Dermis microvascular lymphatic vessel endothelial cell (primary cell): Measurements from ENCODE around the gene BCOR. TPM values are rescaled to one million over a fixed set of nuclear protein-coding genes. Genes with fewer than 3 reads are reported as not detected.

Source experiments
- DNase-seq, 2 donors: peaks; one replicate each; pipeline versions ENCODE4 v3.0.0 to v3.0.0-alpha.2; 2010; ENCODE audit warnings: low read depth in 2 of 2
- total RNA-seq: library from RNA; depleted of rRNA; stranded (reverse); fragments of >200 nt; gene quantifications from 2 replicates; pipeline ENCODE4 v1.2.1, GENCODE V29; 2014

Gene BCOR
- total RNA-seq: 13.7 and 14.8 TPM in 2 replicates

DNA sequence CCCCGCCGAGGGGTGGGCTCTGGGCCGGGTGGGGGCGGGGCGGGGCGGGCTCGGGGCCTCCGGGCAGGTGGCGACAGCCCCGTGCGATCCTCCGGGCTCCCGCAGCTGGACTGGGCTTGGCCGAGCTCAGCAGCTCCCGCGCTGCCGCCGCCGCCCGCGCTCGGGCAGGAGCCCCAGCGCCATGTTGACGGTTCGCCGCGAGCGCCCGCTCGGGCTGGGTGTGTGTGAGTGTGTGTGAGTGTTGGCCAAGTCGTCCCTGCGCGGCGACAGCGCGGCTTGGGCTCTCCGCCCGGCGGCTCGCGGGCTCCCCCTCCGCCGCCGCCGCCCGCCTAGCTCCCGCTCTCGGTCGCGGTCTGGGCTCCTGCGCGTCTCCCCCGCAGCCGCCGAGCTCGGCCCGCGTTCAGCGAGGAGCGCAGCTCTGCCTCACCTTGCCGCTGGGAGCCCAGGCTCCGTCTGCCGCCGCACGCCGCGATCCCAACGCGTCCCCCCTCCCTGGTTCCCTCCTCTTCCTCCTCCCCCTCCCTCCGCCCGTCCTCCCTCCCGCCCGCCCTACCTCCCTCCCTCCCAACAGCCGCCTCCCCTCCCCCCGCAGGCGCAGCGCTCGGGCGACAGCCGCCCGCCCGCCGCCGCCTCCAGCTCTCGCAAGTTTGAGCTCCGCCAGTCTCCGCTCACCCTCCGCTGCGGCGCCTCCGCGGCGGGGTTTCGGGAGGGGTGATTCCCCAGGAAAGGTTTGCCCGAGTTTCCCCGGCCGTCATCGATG lies at the start of gene BCOR:
Gene BCOR (minus strand): TSS at position 455 of the 760 bp plus-strand sequence. CDS start 20,029 bp downstream, outside the sequence.
- DNase-seq: peak in 1 of 2 donors; percentile 69

DNA sequence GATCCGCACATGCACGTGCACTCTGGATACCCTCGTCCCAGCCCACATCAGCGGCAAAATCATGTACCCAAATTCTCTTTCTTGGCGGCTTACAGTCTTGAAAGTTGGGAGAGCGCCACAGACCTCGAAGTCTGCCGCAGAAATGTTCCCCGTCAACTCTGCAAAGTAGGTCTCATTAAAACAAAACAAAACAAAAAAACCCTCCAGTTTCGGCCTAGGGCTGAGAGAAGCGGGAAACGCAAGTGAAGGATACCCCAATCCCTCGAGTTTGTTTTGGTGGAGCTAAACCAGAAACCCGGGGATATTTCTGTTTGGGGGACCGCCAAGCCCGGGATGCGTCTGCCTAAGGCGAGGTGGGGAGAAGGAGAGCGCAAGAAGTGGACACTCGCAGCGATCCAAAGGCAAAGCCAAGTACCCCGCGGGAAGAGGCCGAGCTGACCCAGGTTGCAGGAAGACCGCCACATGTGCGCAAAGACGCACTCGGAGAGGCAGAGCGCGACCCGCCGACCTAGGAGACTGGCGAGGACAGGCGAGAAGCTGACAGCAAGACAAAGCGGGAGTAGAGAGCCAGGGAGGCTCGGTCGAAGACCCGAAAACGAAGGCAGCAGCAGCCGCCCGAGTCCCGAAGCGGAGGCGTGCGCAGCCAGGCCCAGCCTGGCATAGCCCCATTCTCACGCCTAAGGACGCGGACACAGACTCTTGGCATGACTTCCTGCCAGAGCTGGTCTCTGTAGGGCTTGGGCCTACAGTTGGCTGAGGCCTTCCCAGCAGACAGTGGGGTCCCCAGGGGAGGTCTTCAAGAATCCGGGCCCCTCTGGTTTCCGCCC lies 49.6 kb upstream of the BCOR start:
- no peak for DNase-seq

DNA sequence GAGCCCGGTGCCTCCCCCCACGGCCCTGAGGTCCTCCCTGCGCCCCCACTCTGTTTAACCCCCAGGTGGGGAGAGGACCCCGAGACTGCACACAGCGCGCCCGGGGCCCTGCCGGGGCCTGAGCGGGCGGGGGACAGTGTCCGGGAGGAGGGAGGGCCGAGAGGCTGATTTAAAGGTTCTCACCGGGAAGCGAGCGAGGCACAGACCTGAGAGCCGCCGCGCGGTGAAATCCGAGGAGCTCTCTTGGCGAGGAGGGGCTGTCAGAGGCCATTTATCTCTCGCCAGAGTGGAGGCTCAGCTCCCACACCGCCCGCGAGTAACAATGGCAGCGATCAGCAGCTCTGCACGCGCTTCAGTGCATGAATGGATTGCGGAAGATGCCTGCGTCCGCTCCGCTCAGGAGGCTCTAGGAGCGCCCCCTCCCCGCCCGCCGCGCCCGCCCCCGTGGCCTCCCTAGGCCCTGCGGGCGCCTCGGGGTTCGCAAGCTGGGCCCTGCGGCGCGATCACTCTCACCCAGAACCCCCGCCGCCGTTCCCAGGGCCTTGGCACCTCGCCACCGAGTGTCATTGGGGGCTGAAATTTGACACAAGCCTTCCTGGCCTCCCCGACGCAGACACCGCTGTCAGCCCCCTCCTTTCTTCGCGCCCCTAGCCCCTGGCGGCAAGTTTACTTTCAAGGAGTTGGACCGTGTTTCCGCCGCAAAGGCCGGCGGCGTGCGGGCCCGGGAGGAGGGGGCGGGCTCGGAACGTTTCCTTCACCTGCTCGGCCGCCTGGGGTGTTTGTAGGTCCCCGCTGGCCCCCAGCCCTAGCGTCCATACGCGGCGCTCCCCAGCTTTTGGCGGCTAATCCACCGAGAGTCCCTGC lies 48.7 kb upstream of the BCOR start:
- DNase-seq: peak in 1 of 2 donors; percentile 49

GRCh38 chrX:40145923-40146261 lies 48.1 kb upstream of the BCOR start:
- DNase-seq: no peak

DNA sequence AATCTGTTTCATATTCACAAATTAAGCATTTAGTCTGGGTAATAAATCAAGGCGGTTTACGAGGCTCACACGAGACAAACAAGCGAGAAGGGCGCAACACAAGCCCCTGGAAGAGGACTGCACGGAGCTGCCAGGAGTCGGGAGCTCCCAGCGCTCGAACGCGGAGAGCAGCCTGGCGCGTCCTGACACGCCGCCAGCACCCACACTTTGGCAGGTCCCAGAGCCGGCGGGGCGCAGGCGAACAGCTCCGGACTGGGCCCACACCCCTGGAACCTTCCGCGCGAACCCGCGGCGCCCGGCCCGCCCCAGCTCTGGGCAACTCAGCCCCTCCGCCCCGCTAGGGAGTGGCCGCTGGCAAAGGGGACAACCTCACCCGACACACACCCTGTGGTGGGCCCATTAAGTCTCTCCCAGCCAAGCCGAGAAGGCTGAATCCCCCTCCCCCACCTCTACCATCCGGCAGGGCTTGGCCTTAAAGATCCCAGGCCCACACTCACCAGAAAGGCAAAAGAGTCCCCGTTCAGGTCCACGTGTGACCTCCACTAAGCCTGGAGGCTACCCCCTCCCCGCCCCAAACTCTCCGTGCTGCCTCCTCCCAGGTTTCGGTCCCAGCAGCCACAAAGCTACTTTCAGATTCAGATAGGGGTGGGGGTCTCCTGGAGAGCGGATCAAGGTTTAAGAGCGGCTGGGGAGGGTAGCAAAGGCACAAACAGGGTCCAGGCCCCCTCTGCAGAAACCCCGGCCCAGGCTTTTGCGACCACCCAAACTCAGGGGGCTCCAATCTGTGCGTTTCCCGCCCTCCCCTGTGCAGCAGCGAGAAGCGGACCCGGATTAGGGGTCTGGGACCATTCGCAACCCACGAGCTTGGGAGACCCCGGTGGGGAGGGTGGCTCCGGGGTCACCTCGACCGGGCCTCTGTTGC lies 47.5 kb upstream of the BCOR start:
- DNase-seq: no peak

DNA sequence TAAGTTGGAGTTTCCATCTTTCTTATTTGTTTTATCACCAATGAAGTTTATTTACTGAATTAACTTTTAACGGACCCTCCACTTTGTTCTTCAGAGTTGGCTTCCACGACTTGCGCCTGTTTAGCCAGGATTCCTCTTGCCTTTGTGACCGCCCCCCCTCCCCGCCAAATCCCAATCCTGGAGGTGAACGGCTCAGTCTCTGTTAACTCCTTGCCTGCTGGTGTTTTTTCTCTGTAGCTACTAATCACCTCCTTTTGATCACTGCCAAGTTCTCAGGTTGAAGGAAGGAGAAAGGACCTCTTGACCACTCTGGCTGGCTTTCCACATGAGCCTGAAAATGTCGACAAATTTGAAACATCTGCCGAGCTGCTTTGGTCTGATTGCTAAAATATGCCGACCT lies 46.8 kb upstream of the BCOR start:
- no peak for DNase-seq

DNA sequence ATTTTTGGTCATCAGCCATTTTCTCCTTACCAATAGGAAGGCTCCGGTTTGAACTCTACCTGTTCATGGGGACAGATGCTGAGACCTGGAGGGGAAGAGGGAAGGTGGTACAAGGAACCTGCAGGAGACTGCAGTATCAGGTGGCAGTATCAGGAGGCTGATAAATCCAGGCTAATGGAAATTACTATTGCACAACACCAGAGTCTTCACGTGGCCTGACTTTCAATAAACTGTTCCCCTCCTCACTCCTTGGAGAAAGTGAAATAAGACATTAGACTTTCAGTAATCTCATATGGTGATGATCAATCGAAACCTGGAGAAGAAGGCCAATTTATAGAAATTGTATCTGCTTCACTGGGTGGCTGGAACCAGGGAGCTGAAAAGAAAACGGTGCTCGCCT lies 46.2 kb upstream of the BCOR start:
- no peak for DNase-seq

DNA sequence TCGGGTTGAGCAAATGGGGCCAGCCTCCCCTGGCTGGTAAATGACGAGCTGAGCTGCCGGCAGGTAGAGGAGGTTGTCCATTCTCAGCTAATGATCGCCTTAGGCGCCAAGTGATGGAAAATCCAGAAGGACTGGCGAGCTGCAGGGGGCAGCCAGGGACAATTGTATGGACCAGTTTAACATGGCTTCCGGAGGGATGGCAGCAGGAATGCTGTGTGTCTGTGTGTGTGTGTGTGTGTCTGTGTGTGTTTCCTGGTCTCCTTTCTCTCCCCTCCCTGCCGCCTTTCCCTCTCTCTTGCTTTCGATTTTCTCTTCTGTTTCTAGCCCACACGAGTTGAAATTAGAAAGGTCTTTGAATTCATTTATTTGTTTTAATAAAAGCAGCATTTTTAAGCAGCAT lies 45.2 kb upstream of the BCOR start:
- peak; percentile 52 to 57 for DNase-seq

- no peak for DNase-seq
Measured at GRCh38 chrX:40142417-40142816, 44.7 kb upstream of the BCOR start.

- DNase-seq: peak in 1 of 2 donors; percentile 33
Measured at GRCh38 chrX:40140706-40141499, 43.1 kb upstream of the BCOR start.

- peak; percentile 40 to 69 for DNase-seq
Measured at GRCh38 chrX:40132751-40133150, 35.0 kb upstream of the BCOR start.

DNA sequence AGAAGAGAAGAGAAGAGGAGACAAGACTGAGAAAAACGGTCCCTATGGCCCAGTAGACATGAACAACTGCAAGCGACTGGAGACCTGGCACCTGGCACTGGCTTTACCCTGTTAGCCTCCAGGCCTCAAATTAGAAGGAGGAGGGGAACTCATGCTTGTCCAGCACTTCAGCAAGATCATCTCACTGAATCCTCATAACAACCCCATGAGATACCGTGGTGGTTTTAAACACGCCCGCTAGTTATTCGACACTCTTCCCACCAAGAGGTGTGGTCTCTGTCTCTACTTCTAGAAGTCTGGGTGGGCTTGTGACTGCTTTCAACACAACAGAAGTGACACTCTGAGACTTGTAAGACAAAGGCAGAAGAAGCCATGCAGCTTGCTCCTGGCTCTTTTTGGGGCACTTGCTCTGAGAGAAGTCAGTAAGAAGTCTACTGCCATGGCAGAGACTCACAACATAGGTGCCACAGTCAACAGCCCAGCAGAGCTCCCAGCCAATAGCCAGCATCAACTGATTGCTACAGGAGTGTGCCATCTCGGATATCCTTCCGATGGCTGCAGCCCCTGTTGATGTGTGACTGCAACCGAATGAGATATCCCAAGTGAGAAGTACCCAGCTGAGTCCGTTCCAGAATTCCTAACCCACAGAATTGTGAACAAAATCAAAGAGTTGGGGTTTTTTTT lies 34.0 kb upstream of the BCOR start:
- no peak for DNase-seq

DNA sequence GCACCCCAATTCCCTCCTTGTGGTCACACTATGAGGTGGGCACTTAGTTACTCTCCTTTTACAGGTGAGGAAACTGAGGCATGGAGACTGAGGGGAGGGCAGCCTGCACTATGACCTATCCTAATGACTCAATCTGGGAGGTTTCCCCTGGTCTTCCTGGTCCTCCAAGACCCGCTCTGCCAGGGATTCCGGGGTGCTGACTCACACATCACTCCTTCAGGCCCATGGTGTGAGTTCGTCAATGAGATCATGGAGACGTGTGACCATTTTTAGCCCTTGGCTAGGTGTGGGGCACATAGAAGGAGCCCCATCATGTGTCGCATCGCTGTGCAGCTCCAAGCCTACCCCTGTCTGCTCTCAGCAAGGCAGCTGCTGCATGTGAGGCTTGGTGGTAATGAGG lies 32.4 kb upstream of the BCOR start:
- no peak for DNase-seq

GRCh38 chrX:40127052-40127451 lies 29.3 kb upstream of the BCOR start:
- DNase-seq: no peak

- DNase-seq: no peak
Measured at GRCh38 chrX:40122487-40122886, 24.7 kb upstream of the BCOR start.

DNA sequence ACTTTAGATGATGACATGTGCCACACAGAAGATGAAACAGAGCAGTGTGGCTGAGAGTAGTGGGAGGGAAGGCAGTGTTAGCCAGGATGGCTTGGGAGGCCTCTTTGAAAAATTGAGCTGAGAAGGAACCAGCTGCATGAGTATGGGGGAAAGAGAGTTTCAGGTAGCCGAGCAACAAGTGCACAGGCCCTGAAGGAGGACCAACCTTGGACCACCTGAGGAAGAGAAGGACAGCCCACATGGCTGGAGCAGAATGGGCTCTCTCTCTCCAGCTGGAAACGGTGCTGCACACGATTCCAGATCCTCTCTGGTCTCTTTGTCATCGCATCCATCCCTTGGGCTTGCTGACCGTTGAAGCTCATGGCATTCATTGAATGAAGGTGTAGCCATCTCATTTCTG lies 23.9 kb upstream of the BCOR start:
- DNase-seq: no peak

- no peak for DNase-seq
Measured at GRCh38 chrX:40120838-40121580, 23.3 kb upstream of the BCOR start.

DNA sequence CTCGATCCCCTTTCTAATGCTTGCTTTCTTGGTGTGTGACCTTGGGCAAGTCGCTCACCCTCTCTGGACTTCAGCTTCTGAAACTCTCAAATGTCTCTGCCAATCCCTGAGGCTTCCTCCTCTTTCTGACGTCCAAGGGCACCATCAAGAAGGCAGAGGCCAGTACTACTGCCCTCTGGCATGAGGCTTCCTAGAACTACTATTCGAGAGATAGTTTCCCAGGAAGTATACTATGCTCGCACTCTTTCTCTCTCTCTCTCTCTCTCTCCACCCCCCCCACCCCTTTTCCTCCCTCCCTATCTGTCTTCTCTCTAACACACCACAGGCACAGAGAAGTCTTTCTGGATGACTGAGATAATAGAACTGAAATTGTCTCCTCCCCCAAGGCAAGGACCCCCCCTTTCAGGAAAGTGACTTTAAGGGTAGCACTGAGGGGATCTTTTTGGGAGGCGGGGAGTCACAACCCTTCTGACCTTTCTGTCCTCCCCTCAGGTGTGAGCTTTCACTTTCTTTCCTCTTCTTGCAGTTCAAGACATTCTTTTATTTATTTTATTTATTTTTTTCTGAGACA lies 20.0 kb upstream of the BCOR start:
- DNase-seq: no peak
